Activated T-helper 1 cell treated with Interleukin-2 at 50 U/mL for 16 hours (primary cell): Measurements from ENCODE around the gene DLST.

ENCODE experiments used
- DNase-seq: peaks from one replicate; pipeline ENCODE4 v3.0.0-alpha.2; 2020; ENCODE audit warnings: low read depth

DLST gene

DNA sequence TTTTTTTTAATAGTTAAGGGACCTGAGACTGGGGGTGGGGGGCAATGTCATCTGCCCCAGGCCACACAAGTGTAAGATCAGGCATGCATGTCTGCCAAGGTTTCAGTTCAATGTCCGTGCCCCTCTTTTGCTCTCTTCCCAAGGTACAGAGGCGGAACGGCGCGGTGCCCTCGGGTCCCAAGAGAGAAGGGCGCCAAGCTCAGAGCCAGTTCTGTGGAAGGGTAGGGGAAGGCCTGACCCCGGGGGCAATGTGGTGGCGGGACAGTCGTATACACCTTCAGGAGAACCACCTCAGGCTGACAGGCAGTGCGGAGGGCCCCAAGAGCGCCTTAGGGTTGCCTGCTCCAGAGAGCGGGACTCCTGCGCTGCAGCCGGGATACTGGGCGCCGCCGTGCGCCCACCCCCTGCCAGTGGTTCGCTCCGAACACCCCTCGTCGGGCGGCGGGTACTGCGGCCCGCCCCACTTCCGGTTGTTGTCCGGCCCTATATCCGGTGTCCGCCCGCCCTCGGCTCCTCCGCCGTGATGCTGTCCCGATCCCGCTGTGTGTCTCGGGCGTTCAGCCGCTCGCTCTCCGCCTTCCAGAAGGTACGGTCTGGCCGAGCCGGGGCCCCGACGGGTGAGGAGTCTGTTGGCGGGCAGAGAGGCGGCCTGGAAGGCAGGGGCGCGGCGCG is at the start of gene DLST:
DLST (plus strand) TSS at position 486 of the 672 bp plus-strand sequence; CDS start at position 524, 38 bp downstream.
- DNase-seq = peak; percentile 80

DNA sequence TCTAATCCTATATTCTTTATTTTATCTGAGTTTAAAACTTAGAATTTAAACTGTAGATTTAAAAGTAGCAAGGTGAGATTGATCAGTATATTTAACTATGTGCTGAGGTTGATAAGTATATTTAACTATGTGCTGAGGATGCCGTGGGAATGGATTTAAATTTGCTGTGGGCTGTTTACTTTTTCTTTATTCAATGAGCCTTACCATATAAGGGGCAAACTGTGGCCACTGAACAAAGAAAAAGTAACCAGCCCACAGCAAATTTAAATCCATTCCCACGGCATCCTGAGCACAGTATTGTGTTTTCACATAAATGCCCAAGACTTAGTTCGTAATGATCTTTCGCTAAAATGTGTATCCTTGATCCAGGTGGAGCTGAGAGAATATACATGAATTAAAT is 48.9 kb upstream of the DLST start:
- DNase-seq = no peak

DNA sequence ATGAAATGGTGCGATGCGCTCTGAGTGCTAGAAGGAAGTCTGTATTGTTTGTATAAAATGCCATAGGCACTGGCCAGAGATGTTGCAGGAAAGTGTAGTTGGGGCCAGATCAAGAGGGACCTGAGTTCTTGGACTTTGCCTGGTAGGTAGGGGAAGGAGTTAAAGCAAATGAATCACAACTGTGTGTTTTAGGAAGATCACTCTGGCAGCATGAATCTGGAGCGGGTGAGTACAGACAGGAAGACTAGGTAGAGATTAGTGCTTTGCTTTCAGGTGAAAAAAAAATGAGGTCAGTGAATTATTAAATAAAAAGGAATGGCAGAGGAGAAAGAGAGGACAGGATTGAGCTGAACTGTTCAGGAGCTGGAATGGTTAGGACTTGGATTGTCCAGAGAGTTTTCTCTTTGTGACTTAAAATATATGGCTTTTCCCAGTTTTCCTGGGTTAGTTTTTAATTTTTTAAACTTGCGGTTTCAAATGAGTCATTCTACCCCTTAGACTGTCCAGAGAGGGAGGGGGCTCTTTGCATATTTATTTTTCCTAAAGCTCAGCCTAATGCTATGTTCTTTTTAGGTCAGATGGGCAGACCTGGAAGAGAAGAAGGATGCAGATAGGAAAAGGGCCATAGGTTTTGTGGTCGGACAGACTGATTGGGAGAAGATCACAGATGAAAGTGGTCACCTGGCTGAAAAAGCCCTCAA is 46.9 kb upstream of the DLST start:
- DNase-seq = no peak

DNA sequence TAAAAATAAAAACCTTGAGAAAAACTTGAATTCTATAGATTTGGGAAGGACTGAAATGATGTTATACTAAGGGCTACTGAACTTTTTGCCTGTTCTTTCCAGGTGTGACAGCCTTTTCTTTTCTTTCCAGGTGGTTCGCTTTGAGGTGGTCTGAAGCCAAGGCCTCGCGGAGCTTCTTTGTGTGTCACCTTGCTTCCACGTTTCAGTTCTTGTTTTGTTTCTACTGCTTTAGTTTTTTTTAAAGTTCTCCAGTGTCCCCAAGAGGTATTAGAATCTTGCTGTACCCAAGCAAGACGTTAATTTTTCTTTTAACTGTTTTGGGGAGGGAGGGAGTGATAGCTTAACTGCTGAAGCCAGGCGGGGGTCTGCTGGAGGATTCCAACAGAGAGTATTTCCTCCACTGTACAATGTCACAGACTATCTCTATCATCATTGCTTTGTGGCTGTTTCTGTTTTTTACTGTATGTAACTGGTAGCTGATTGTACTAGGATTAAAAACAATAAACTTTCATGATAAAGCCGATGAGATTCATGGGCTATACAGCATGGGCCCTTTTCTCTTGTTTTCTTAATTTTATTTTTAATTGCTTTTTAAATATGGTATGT is 46.0 kb upstream of the DLST start:
- no peak for DNase-seq

DNA sequence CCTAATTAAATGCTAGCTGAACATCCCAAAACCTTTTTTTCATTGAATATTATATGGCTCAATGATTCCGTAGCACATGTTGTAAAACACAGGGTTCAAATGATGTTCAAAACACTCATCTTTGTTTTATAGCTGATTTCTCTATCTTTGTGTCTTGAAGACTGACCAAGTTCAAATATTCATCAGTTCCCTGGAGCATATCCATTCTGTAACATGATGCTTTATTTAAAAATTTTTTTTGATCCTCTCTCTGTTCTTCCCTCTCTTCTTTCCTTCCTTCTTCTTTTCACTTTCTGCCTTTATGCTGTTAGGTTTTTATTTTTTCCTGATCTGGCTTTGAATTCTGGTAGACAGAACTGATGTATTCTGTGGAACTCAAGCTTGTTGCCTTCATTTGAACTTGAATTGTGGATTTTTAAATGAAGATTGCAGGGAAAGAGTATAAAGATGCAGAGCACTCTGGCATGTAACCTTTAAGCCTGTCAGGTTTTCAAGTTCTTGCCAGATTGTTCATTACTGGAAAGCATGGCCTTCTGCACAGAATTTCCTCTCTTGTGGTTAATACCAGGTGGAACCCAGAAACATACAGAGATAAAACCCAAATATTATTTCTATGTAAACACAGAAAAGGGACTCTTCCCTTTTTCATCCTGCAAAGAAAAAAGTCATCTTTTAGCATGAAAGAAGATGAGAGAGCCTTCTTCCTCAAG is 45.3 kb upstream of the DLST start:
- no peak for DNase-seq

DNA sequence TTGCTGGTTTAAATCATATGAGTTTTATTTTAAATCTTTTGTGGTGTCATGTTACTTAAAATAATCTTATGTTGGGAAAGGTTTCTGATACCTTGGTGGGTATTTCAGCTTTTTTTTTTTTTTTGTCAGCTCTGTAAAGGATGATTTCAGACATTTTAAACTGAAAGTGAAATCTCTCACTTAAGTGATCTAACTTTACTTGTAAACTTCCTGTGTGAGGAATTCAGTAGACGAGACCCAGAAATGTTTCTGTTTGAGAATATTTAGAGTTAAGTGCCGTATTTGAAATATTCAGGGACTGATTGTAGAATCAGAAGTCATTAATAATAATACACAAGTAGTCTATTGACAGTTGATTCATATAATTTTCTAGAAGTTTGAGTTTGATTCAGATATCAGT is 43.5 kb upstream of the DLST start:
- DNase-seq = no peak

DNA sequence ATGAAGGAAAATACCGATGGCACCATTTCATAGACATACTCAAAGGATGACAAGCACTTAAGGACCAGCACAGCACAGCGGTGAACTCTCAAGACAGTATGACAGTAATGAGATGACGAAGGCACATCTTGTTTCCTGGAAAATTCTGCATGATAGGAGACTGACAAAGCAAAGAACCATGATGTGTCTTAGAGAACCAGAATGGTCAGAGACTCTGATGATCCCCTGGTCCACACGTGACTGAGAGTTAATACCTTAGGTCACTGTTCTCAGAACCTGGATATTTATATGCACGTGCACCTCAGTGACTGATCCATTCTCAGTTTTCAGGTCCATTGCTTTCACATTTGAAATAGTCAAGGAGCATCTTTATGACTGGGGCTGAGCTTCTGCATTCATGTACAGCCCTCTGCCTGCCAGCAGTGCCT is 41.1 kb upstream of the DLST start:
- DNase-seq = no peak

DNA sequence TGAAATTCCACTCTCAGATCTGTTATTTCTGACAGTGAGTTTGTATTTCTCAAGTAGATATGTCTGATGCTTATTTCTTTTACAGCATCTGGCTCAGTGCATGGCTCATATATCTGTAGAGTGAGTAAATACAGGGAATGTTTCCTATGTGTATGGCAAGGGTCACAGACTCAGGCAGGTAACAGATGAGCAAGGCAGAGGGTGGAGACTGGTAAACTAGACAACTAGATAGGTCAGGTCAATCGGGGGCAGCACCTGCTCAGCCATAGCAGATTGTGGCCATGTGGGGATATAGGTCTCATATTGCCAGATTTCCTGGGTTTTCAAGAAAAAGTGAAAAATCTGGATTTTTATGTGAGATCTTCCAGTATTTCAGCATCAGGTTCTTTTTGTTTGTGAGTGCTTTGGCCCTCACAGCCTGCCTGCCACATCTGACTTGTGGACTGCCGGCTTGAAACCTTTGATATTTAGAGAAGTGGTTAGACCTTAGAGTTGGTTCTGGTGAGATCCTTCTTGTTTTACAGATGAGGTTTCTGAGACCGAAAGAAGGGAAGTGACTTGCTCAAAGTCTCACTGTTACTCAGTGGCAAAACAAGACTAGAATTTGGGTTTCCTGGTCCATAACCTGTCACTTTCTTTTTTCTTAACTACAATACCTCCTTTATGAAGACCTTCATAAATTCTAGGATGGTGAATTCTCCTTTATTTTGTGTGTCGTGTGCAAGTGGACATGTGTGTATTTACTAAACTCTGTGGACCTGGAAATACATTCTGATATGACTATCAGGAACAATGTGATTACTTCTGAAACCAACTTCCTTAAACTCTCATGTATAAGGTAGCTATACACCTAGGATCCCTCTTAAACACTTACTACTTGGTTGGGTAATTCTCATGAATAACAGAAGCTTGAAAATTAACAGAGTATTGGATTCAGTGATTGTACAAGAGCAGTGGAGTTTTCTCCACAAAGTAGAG is 40.2 kb upstream of the DLST start:
- no peak for DNase-seq

DNA sequence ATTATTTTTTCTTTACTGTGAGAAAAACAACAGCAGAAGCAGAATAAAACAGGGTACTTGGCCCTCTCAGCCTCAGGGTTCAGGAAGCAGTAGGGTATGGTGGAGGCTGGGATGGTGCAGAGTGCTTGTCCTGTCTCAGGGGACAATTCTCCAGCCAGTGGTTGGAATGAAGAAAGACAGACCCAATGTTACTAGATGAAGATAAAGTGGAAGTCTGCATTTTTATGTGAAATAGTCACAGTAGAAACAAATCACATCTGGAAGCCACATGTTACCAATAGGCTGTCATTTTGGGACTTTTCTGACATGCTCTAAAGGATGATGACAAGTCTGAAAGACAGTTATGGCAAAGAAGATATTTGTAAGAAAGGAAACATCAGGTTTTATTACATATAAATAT is 38.1 kb upstream of the DLST start:
- no peak for DNase-seq

DNA sequence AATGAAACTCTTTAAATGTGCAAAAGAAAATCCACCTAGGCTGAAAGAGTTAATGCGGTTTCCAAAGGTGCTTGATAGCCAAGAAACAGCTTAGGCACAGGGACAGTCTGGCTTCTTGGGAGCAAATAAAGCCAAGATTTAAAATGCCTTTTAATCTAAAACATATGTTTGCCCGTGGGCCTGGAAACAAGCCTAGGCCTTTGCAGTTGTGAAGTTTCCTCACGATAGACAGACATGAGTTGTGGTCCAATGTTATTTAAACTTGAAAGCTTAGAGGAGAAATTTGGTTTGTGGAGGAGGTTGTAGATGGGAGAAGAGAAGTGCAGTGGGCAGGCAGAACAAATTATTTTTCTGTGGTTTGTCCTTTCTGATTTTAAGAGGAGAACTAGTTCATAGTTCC is 35.5 kb upstream of the DLST start:
- DNase-seq = no peak

DNA sequence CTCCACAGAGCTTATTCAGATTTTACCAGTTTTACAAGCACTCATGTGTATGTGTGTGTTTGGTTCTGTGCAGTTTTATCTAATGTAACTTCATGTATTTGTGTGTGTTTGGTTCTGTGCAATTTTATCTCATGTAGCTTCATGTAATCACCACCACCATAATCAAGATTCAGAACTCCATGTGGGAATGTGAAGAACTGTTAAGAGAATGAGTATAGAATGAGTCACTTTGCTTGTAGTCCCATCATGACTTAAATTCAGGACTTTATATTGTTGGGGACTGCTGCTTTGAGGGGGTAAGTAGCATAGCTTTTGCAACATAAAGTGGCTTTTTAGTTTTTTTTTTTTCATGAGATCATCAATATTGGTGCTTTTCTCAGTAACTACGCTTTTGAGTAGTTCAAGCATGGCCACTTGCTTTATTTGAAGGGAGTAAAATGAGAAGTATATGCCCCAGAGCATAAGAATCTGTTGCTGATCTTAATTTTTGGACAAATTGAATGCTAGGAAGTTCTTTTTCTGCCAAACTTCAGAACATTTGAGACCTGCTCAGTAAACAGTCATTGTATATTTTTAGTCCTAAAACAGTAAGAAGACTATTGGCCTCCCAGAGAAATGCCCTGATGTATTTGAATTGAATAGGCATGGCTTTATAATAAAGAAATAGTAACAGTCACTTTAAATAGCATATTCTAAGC is 34.6 kb upstream of the DLST start:
- DNase-seq = no peak

DNA sequence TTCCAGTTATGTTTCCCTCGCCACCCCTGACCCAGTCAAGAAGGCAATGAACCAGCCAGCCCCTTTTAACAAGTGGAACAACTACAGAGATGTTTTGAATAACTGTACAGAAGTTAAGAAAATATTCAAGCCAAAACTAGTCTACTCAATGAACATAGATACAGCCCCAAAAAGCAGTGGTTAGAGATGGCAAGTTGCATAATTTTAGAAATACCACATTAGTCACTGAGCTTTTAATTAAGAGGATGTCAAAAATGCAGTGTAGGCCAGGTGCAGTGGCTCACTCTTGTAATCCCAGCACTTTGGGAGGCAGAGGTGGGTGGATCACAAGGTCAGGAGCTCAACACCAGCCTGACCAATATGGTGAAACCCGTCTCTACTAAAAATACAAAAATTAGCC is 32.9 kb upstream of the DLST start:
- DNase-seq = no peak

DNA sequence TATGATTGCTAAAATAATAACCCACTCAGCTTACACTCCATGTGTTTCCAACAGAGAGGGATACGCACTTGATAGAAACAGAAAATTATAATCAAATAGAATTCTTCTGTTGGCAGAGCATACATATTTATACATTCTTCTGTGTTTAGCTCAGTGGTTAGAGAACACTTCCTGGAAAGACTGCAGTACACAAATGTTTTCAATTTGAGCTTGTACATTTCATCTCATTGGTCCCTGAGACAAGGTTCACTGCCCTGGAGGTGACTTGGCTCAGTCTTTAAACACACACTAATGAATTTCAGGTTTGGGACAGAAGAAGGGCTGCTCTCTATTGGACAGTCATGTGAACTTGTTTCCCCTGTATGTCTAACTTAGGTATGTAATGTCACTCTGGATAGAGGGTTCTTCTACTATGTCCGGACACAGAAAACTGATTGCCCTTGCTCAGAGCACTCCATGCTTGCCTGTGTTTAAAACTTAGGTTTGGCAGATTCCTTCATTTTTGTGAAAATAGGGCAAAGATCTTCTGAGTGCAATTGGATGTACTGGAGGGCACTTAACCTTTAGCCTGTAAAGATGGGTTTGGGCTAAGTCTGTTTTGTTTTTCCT is 28.7 kb upstream of the DLST start:
- no peak for DNase-seq

DNA sequence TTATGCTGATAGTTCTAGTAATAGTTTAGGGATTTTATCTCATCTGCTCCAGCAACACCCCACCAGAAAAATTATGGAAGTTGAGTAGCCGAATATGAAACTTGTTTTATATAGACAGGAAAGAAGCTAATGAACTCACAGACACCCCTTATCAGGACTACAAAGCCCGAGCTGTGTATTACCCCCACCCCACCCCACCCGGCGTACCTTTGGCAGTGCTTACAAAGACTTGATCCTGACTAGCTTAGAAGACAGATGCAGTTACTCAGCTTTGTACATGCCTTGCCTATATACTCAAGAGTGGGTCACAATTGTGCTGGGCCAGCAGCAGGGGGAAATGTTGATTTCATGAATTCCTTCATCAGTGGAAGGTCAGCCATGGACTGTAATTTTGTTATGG is 28.1 kb upstream of the DLST start:
- DNase-seq = no peak

DNA sequence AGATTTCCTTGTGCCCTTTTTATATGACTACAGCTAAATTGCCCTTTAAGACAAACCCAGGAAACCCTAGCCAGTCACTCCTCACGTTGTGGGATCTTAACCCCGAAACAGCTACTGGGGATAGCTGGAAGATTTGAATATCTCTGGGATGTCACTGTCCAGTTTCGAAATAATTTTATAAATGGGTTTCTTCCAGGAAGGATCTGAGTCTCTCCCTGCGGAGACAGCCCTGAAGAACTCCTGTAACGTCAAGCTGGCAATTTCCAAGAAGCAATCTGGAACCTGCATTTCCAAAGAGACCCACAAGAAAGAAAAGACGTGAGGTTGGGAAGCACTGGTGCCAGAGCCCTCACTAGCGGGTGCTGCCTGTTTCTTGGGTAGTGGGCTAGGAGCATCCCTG is 26.7 kb upstream of the DLST start:
- no peak for DNase-seq

DNA sequence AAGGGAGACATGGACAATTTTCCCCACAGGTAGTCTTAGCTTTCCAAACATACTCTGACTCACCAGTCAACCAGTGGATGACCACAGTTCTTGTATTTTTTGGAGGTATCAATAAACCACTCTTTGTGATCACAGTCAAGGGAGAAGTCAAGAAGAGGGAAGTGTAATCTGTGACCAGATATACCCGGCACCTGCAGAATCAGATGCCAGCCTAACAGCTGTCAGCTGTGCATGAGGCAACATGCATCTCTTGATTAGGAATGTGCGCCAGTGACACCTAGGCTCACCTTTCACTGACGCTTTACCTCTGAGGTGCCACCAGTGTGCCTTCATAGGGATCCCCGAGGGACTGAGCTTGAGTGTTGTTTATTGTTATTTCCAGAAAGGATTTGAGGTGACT is 25.8 kb upstream of the DLST start:
- DNase-seq = no peak

DNA sequence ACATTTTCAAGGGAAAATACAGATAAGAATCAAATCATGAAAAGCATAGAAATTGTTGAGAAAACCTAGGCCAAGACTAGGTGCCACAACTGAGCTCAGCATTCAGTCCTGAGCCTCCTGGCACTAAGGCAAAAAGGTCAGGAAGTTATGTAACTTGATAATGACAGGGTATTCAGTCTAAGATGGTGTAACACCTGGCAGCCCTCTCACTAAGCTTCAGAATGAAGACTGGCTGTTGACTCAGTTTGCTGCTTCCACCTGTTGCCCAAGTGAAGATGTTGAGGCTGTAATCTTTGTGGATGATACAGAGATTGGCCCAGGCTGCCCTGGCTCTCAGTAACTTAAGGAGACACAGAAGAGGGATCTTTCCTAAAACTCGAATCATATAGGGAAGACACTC is 25.4 kb upstream of the DLST start:
- no peak for DNase-seq

DNA sequence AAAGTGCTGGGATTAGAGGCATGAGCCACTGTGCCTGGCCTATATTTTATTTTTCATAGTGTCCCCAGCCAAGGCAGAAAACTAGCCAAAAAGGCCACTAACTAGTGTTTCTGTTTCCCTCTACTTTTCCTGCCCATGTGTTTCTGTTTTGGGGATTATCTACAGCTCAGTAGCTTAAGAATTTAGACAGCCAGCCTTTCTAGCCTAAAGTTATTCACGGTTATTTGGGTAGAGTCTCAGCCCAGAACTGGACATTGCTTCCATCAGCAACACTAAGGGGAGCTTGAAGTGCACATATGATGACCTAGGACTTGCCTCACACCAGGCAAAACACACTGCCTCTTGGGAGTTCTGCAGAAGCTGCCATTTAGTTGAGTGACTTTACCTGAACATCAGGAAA is 23.7 kb upstream of the DLST start:
- DNase-seq = no peak

DNA sequence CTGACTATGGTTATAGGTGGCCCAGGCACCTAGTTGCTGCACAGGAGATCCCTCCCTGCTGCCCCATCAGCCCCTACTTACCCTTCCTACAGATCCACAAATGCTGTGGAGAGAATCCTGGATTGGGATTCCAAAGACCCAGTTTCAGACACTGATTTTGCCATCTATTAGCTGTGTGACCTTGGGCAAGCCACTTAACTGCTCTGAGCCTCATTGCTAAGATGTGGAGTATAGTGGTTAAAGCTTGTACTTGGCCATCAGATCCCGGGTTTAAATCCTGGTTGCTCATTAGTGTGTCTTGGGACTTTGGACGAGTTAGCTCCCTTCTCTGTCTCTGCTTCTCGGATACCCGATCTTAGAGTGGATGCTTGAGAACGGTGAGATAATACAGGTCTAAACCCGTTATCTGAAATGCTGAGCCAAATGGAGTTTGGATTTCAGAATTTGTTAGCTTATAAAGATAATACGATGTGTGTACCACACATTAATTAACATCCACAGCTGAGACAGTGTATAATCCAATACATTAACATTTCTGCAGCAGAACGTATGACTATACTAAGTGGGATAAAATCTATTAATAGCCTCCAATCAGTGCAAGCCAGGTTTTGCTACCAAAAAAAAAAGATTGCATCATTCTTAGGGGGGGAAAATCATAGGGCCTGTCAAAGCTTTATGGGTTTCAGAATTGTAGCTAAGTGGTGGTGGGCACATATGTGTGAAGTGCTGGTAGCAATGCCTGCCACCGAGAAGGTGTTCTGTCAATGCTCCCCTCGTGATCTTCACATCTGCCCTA is 21.8 kb upstream of the DLST start:
- DNase-seq = no peak
